ENCODE data around the gene TPD52L2.
"Not testable (repeated sequence)": the region's sequence is repeated elsewhere in the genome, so short reads cannot be mapped to it uniquely, and the experiment has no call there.

Gene TPD52L2

GRCh38 chr20:63857764-63858392 lies 7.2 kb upstream of the TPD52L2 start:
- DNase-seq = no peak

GRCh38 chr20:63858393-63859165 lies 6.5 kb upstream of the TPD52L2 start:
- DNase-seq = no peak

GRCh38 chr20:63859166-63859699 lies 5.8 kb upstream of the TPD52L2 start:
- DNase-seq = no peak

- no peak for DNase-seq
Measured at GRCh38 chr20:63860325-63861051, 4.6 kb upstream of the TPD52L2 start.

GRCh38 chr20:63861365-63861934 lies 3.6 kb upstream of the TPD52L2 start, which contains the start of gene ABHD16B:
ABHD16B (plus strand) TSS chr20:63861498; CDS start chr20:63861541, 43 bp downstream.
- DNase-seq = no peak

GRCh38 chr20:63861981-63862901 lies 2.8 kb upstream of the TPD52L2 start:
- no peak for DNase-seq

GRCh38 chr20:63863021-63863797 lies 1.9 kb upstream of the TPD52L2 start:
- no peak for DNase-seq

- peak; percentile 45 to 78 (median 71) for DNase-seq
Measured at GRCh38 chr20:63863798-63864544, 1.1 kb upstream of the TPD52L2 start.

GRCh38 chr20:63864545-63864977 lies 509 bp upstream of the TPD52L2 start:
- DNase-seq = peak in 3 of 6 experiments; percentile 42 to 65 (median 49)

GRCh38 chr20:63867042-63867441 lies 2.0 kb downstream of the TPD52L2 start:
- not testable (repeated sequence) for DNase-seq

- DNase-seq = no peak
Measured at GRCh38 chr20:63868264-63868663, 3.2 kb downstream of the TPD52L2 start.

GRCh38 chr20:63873477-63873971 lies 8.5 kb downstream of the TPD52L2 start:
- no peak for DNase-seq

- not testable (repeated sequence) for DNase-seq
Measured at GRCh38 chr20:63874241-63874640, 9.2 kb downstream of the TPD52L2 start.

GRCh38 chr20:63876489-63877036 lies 11.5 kb downstream of the TPD52L2 start:
- no peak for DNase-seq

GRCh38 chr20:63877755-63878470 lies 12.8 kb downstream of the TPD52L2 start:
- no peak for DNase-seq

GRCh38 chr20:63878899-63879663 lies 14.0 kb downstream of the TPD52L2 start:
- no peak for DNase-seq

GRCh38 chr20:63880901-63881300 lies 15.8 kb downstream of the TPD52L2 start:
- not testable (repeated sequence) for DNase-seq
